Panc1 (cell line): ENCODE data around the gene EFCAB7.

Experiments
- POLR2AphosphoS5 ChIP-seq: IDR thresholded peaks from 2 replicates; pipeline ENCODE4 v1.6.1; 2012; ENCODE audit warnings: mild to moderate bottlenecking, low read depth, low read length, moderate library complexity
- SIN3A ChIP-seq: IDR thresholded peaks from 2 replicates; pipeline ENCODE4 v1.6.1; 2012; ENCODE audit warnings: low read depth, mild to moderate bottlenecking, low read length, moderate library complexity, borderline replicate concordance; ENCODE audit not compliant: insufficient read depth
- TCF7L2 ChIP-seq: IDR thresholded peaks from 2 replicates; pipeline ENCODE4 v1.6.1; 2011; ENCODE audit warnings: mild to moderate bottlenecking, low read depth, low read length, inconsistent platforms
- TF ChIP-seq, protein P1 (sequence below): fragments of 450-650 bp; IDR thresholded peaks from 2 replicates; pipeline ENCODE4 v1.5.1; 2017; ENCODE audit warnings: mild to moderate bottlenecking
- TF ChIP-seq, protein P2 (sequence below), 2 experiments: IDR thresholded peaks; 2 replicates each; pipeline ENCODE4 v1.6.1; 2011 to 2012; ENCODE audit warnings: low read depth in 2 of 2, control low read depth in 1 of 2, low read length in 1 of 2, mild to moderate bottlenecking in 1 of 2, moderate library complexity in 1 of 2; ENCODE audit not compliant: insufficient read depth in 1 of 2

DNA sequence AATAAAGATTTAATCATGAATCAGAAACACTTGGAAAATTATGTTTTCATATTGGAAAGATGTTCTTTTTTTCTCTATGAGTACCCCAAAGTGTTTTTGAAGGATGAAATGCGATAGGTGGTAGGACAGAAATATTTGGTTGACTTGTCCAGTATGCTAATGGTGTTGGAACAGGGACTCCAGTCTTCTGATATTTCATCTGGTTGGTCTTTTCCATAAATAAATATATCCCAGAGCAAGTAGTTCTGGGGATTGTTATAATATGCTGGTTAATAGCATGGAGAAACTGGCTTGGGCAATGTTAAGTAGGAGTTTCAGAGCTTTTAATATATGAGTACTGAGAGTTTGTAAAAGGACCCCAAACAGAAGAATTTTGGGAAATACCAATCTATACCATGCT is 78.6 kb downstream of the EFCAB7 start:
- TF ChIP-seq, protein P1, sequence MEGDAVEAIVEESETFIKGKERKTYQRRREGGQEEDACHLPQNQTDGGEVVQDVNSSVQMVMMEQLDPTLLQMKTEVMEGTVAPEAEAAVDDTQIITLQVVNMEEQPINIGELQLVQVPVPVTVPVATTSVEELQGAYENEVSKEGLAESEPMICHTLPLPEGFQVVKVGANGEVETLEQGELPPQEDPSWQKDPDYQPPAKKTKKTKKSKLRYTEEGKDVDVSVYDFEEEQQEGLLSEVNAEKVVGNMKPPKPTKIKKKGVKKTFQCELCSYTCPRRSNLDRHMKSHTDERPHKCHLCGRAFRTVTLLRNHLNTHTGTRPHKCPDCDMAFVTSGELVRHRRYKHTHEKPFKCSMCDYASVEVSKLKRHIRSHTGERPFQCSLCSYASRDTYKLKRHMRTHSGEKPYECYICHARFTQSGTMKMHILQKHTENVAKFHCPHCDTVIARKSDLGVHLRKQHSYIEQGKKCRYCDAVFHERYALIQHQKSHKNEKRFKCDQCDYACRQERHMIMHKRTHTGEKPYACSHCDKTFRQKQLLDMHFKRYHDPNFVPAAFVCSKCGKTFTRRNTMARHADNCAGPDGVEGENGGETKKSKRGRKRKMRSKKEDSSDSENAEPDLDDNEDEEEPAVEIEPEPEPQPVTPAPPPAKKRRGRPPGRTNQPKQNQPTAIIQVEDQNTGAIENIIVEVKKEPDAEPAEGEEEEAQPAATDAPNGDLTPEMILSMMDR, result no peak
- TF ChIP-seq POLR2AphosphoS5 (no peak), SIN3A (no peak), TCF7L2 (no peak)
- TF ChIP-seq, protein P2, sequence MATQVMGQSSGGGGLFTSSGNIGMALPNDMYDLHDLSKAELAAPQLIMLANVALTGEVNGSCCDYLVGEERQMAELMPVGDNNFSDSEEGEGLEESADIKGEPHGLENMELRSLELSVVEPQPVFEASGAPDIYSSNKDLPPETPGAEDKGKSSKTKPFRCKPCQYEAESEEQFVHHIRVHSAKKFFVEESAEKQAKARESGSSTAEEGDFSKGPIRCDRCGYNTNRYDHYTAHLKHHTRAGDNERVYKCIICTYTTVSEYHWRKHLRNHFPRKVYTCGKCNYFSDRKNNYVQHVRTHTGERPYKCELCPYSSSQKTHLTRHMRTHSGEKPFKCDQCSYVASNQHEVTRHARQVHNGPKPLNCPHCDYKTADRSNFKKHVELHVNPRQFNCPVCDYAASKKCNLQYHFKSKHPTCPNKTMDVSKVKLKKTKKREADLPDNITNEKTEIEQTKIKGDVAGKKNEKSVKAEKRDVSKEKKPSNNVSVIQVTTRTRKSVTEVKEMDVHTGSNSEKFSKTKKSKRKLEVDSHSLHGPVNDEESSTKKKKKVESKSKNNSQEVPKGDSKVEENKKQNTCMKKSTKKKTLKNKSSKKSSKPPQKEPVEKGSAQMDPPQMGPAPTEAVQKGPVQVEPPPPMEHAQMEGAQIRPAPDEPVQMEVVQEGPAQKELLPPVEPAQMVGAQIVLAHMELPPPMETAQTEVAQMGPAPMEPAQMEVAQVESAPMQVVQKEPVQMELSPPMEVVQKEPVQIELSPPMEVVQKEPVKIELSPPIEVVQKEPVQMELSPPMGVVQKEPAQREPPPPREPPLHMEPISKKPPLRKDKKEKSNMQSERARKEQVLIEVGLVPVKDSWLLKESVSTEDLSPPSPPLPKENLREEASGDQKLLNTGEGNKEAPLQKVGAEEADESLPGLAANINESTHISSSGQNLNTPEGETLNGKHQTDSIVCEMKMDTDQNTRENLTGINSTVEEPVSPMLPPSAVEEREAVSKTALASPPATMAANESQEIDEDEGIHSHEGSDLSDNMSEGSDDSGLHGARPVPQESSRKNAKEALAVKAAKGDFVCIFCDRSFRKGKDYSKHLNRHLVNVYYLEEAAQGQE (IDR thresholded peaks at IDR 0.05; ENCODE audit: insufficient read depth in 1 of 2, low read depth in 2 of 2, low read length in 1 of 2), result no peak
